ENCODE data around the gene MAP7D3.
"Not testable (repeated sequence)": the region's sequence is repeated elsewhere in the genome, so short reads cannot be mapped to it uniquely, and the experiment has no call there.

MAP7D3 gene

GRCh38 chrX:136251041-136251991, at the start of gene MAP7D3:
Gene MAP7D3 (minus strand): TSS chrX:136251400. CDS start chrX:136251358, 42 bp downstream.
- peak; percentile 6 to 29 for DNase-seq (ENCODE audit: low read depth in 2 of 2, low spot score in 1 of 2)

- DNase-seq (ENCODE audit: low read depth in 2 of 2, low spot score in 1 of 2), result not testable (repeated sequence)
These were observed 49.5 kb upstream of the MAP7D3 start, which contains the start of gene ADGRG4 for GRCh38 chrX:136300721-136301120. Gene ADGRG4 (plus strand): TSS chrX:136300963. CDS start chrX:136308778, 7,815 bp downstream.

- DNase-seq (ENCODE audit: low read depth in 2 of 2, low spot score in 1 of 2), result no peak
These were observed 44.2 kb upstream of the MAP7D3 start for GRCh38 chrX:136295380-136295779.

DNA sequence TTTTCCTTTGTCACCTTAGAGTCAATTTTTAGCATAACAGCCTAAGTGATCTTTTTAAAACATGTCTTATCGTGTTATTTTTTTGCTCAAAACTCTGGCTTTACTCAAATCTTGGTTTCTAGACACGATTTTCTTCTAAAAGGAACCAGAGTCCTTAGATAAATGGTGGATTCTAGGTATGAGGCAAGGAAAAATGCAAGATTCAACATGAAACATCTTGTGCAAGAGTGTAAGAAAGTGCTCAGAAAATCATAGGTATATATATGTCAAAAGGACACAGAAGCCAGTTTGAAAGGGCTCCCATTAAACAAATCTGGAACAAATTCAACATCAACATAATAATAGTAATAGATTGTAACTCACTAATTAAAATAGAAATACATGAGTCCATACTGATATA, 41.5 kb upstream of the MAP7D3 start:
- DNase-seq (ENCODE audit: low read depth in 2 of 2, low spot score in 1 of 2), result no peak

DNA sequence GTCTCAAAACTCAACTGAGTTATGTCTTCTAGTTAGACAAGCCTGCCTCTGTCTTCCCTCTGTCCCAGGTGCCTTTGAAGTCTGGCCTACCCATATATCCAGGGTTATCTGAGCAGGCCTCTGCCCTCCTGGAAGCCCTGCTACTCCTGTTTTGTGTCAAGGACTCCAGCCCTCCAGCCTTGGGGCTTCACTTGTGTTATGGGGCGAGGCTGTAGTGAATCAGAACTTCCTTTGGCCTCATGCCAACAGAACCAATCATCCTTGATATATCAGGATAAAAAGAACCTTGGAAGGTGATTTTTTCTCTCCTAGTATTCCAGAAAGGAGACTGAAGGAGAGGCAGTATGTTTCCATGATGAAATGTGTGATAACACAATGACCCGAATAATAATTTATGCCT, 40.6 kb upstream of the MAP7D3 start:
- no peak for DNase-seq (ENCODE audit: low read depth in 2 of 2, low spot score in 1 of 2)

- DNase-seq (ENCODE audit: low read depth in 2 of 2, low spot score in 1 of 2), result not testable (repeated sequence)
These were observed 35.2 kb upstream of the MAP7D3 start for GRCh38 chrX:136286375-136286774.

DNA sequence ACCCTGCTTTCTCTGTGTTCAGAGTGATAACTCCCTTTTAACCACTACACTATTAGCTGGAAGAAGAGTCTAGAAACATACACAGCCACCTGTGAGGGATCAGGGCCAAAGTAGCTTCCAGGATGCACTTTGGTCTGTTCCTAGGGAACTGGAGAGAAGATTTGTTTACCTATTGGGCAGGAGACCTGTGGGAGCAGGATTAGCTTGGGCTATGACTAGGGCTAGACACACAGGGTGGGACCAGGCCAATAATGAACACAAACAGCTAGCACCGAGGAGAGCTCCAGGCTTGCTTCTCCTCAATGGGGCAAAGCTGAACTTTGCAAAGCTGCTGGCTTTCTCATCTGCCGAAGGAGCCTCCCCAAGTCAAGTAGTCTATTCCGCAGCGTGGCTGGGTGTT, 24.4 kb upstream of the MAP7D3 start:
- DNase-seq (ENCODE audit: low read depth in 2 of 2, low spot score in 1 of 2), result no peak

- no peak for DNase-seq (ENCODE audit: low read depth in 2 of 2, low spot score in 1 of 2)
These were observed 22.8 kb upstream of the MAP7D3 start for GRCh38 chrX:136273986-136274385.

GRCh38 chrX:136272325-136272724, 21.1 kb upstream of the MAP7D3 start:
- DNase-seq (ENCODE audit: low read depth in 2 of 2, low spot score in 1 of 2), result no peak

DNA sequence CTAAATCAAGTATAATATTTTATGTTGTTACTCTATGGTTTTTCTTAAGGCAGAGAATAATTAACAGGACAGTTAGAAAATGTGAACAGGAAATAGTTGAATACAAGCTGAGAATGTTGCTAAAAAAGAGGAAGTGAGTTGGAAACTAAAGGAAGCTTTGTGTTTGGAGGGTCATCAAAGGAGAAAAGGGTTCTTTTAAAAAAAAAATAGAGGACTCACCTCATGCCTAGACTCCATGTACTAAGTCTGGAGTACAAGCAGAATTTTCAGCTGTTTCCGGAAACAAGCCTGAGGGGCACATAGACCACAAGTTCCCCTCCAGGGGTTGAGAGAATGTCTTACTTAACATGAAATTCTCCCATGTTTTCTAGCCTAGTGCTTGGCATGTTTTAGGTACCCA, 20.1 kb upstream of the MAP7D3 start:
- no peak for DNase-seq (ENCODE audit: low read depth in 2 of 2, low spot score in 1 of 2)

DNA sequence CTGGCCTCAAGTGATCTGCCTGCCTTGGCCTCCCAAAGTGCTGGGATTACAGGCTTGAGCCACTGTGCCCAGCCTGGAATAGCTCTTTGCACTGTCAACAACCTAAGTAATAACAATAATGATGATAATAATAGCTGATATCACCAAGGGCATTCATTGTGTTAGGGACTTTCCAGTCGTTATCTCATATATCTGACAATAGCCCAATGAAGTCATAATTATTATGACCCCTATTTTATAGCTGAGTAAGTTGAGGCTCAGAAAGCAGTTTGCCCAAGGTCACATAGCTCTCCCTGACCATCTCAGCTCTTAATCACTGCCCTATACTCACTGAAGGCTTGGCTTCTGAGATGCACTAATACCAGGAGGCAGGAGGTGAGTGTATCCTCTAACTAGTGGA, 18.7 kb upstream of the MAP7D3 start:
- DNase-seq (ENCODE audit: low read depth in 2 of 2, low spot score in 1 of 2), result no peak

DNA sequence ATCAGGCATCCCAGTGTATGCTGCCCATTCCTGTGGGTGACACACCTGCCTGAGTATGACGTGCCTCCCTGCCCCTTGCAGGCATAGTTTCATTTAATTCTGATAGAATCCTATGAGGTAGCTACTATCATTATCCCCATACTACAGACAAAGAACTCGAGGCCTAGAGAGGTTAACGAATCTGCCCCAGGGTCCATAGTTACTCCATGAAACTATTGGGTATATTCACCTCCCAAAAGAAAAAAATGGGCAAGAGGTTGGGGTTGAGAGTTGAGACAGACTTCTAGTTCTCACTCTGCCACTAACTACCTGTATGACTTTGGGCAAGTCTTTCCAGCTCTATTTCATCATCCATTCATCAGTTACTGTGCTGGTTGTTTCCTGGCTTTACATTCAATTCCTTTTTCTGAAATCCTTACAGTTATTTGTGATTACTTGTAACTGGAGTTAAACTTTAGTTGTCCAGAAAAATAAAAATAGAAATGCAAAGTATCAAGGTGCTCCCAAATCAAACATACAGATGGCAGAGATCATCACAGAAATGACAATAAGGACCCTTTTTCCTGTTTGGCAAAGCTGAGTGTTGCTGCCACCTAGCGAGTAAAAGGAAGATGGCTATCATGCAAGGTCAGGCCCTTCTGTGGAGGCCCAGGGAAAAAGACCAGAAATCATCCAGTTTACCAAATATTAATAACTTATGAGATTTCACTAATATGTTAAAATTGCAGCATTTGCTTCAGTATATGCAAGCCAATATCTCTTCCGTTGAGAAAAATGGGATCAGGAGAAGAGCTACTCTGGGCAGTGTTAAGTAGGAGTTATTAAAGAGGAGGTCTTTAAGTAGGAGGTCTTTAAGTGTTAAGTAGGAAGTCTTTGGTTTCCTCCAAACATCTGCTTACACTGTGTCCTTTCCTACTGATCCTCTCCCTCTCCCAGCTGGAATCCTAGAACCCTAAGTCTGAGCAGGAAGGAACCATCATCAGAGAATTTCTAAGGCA, 17.1 kb upstream of the MAP7D3 start:
- DNase-seq (ENCODE audit: low read depth in 2 of 2, low spot score in 1 of 2), result peak in 1 of 2 donors; percentile 18

DNA sequence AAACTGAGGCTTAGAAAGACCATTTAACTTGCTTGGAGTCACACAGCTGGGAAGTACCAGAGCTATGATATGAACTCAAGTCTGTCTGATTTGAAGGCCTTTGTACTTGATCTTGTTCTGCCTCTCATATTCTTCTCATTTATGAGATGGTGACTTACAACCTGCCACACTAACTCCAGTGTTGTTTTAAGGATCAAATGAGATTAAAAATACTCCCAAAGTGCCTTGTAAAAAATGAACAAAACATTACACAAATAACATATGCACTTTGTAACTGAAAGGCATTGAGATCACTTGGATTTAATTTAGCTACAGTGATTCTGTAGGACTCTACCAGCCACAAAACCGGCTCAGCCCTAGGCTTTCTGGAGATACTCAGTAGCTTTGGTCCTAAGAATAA, 15.6 kb upstream of the MAP7D3 start:
- no peak for DNase-seq (ENCODE audit: low read depth in 2 of 2, low spot score in 1 of 2)

GRCh38 chrX:136262812-136263315, 11.7 kb upstream of the MAP7D3 start:
- no peak for DNase-seq (ENCODE audit: low read depth in 2 of 2, low spot score in 1 of 2)

DNA sequence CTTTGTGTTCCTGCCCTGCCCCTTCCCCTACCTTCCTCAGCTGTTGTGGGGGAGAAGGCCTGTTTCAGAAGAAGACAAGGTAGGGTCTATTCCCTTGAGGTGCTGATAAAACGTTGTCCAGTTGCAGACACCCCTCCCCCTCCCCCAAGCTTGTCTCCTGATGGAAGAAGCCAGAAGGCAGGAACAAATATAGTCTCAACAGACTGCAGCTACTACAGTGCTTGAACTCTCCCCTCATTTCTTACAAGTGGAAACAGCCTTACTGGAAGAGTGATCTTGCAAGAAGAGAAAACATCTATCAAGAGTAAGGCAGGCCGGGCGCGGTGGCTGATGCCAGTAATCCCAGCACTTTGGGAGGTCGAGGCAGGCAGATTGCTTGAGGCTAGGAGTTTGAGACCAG, 11.0 kb upstream of the MAP7D3 start:
- no peak for DNase-seq (ENCODE audit: low read depth in 2 of 2, low spot score in 1 of 2)

GRCh38 chrX:136261321-136261720, 10.1 kb upstream of the MAP7D3 start:
- DNase-seq (ENCODE audit: low read depth in 2 of 2, low spot score in 1 of 2), result no peak

- no peak for DNase-seq (ENCODE audit: low read depth in 2 of 2, low spot score in 1 of 2)
These were observed 9.6 kb upstream of the MAP7D3 start for GRCh38 chrX:136260776-136261175.

- no peak for DNase-seq (ENCODE audit: low read depth in 2 of 2, low spot score in 1 of 2)
These were observed 8.3 kb upstream of the MAP7D3 start for GRCh38 chrX:136259543-136259942.

- DNase-seq (ENCODE audit: low read depth in 2 of 2, low spot score in 1 of 2), result no peak
These were observed 7.8 kb upstream of the MAP7D3 start for GRCh38 chrX:136258951-136259350.

DNA sequence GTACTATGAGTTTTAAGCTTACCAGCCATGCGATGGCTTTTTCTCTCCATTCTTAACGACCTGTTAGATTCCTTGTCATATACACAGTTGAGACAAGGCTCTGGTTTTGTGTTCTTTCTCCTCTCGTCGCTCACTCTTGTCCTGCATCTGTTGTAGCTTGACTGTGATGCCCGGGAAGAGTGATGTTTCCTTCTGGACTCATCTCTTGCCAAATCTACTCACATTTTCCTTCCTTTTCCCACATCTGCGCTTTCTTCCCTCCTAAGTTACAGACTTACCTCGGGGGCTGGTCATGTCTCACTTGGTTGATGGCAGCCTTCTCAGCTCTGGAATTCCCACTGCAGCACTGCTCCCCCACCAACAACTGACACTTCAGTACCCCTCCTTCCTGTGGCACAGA, 4.8 kb upstream of the MAP7D3 start:
- DNase-seq (ENCODE audit: low read depth in 2 of 2, low spot score in 1 of 2), result no peak

DNA sequence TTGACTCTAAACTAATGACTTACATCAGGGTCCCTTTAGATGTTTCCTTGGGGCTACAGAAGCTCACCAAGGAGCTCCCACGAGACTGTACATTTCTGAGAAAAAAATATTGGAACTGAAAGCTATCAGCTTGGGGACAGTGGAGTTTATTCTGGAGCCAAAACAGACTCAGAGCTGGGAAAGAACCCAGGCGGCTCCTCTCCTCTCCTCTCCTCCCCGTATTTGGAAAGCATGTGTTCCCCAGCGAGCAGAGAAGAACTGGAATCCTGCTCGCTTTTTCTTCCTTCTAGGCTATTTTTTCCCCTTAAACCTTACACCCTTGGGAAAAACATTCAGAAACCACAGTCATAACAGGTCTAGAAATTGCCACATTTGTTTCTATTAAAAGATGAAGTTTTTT, 4.3 kb upstream of the MAP7D3 start:
- DNase-seq (ENCODE audit: low read depth in 2 of 2, low spot score in 1 of 2), result no peak
